ENCODE measurements around the gene CDKN2AIPNL.

DNA sequence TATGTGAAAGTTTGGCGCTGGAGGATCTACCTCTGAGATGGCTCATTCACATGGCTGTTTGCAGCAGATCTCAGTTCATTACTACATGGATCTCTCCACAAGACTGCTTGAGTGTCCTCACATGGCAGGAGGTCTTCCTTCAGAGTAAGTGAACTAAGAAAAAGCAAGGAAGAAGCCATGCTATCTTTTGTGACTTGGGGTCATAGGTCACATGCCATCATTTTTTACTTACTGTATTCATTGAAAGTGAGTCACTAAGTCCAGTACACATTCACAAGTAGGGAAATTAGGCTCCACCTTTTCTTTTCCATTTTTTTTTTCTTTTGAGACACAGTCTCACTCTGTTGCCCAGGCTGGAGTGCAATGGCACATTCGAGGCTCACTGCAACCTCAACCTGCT is 8.7 kb upstream of the CDKN2AIPNL start:
- TF ChIP-seq, protein P1, sequence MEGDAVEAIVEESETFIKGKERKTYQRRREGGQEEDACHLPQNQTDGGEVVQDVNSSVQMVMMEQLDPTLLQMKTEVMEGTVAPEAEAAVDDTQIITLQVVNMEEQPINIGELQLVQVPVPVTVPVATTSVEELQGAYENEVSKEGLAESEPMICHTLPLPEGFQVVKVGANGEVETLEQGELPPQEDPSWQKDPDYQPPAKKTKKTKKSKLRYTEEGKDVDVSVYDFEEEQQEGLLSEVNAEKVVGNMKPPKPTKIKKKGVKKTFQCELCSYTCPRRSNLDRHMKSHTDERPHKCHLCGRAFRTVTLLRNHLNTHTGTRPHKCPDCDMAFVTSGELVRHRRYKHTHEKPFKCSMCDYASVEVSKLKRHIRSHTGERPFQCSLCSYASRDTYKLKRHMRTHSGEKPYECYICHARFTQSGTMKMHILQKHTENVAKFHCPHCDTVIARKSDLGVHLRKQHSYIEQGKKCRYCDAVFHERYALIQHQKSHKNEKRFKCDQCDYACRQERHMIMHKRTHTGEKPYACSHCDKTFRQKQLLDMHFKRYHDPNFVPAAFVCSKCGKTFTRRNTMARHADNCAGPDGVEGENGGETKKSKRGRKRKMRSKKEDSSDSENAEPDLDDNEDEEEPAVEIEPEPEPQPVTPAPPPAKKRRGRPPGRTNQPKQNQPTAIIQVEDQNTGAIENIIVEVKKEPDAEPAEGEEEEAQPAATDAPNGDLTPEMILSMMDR (conservative IDR thresholded peaks at IDR 0.05): no peak
- no peak for TF ChIP-seq EZH2 (IDR thresholded peaks at IDR 0.05; ENCODE audit: low read depth)
